Uterus (tissue), 2 donors: ENCODE results near the gene PLLP.
A peak's percentile ranks its signal among the peaks of the same experiment; 100 is the strongest.

Experiments used
- CTCF ChIP-seq, 4 experiments: fragments of 200-600 bp in 2 of 4; fragments of 450-650 bp in 2 of 4; sonication (generic) in 2 of 4; IDR thresholded peaks; one replicate each; pipeline ENCODE4 v1.5.1; 2016 to 2019; ENCODE audit warnings: antibody characterized with exemption in 4 of 4, mild to moderate bottlenecking in 2 of 4, moderate library complexity in 1 of 4
- POLR2A ChIP-seq, 2 donors: fragments of 450-650 bp; IDR thresholded peaks; one replicate each; pipeline ENCODE4 v1.6.1; 2016; ENCODE audit warnings: antibody characterized with exemption in 2 of 2, mild to moderate bottlenecking in 1 of 2, moderate library complexity in 1 of 2

DNA sequence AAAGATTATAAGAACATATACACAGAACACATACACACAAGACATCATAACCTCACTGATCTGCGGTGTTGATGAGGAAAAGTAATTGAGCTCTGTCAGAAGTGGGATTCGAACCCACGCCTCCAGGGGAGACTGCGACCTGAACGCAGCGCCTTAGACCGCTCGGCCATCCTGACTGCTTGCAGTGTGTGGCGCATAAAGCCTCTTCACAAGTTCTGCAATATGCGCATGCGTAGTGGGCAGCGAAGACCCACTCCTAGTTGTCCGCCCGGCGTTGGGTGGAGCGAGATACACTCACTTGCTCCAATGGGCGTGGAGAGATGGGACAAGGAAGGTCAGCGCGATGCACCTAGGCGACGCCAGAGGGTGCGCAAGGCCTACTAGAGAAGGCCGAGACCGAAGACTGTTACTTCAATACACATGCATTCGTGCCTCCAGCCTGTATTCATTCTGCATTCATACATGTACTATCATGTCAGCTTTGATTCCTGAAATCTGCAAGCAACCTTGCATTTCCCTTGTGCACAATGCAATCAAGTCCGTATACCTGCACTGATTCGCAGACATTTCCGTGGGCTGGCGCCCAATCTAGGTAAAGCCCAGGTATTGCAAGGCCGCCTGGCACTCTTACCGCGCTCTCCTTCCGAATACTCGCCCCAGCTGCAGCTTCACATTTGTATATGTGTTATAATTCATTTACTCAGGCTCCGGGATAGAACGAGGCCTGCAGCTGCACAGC, 16.1 kb upstream of the PLLP start:
- peak; percentile 94 to 100 (median 98) for TF ChIP-seq CTCF (IDR thresholded peaks at IDR 0.05)
- TF ChIP-seq POLR2A (IDR thresholded peaks at IDR 0.05) = peak; percentile 34 to 47
